GM23338 (cell line): ENCODE measurements around the gene PLEKHJ1. TPM values are rescaled to one million over a fixed set of nuclear protein-coding genes. Genes with fewer than 3 reads are reported as not detected.

Experiments used
- ATAC-seq: fragments of 200-7000 bp; cut with Tn5 transposase; 3 replicates; pipeline ENCODE4 v1.9.1; 2020
- DNase-seq: peaks from one replicate; pipeline ENCODE4 v3.0.0-alpha.2; 2015; ENCODE audit warnings: low spot score
- H2AFZ ChIP-seq: fragments of 200-600 bp; sonication (generic); 2 replicates; pipeline ENCODE4 v1.8.0; 2016; ENCODE audit warnings: antibody characterized with exemption, mild to moderate bottlenecking, moderate library complexity
- H3F3A ChIP-seq: fragments of 200-600 bp; sonication (generic); replicated peaks from 2 replicates; pipeline ENCODE4 v1.8.0; 2017; ENCODE audit warnings: antibody characterized with exemption, mixed run types, low read depth
- H3K27ac ChIP-seq: fragments of 200-600 bp; sonication (generic); 2 replicates; pipeline ENCODE4 v1.6.1; 2016; ENCODE audit warnings: low read depth
- H3K27me3 ChIP-seq: fragments of 200-600 bp; sonication (generic); 2 replicates; pipeline ENCODE4 v1.8.0; 2016; ENCODE audit warnings: mild to moderate bottlenecking, mixed run types, moderate library complexity; ENCODE audit not compliant: insufficient read depth
- H3K36me3 ChIP-seq: fragments of 200-600 bp; sonication (generic); 2 replicates; pipeline ENCODE4 v1.8.0; 2016; ENCODE audit warnings: mild to moderate bottlenecking; ENCODE audit not compliant: insufficient read depth
- H3K4me1 ChIP-seq: fragments of 200-600 bp; sonication (generic); 2 replicates; pipeline ENCODE4 v1.8.0; 2016; ENCODE audit warnings: mild to moderate bottlenecking, moderate library complexity; ENCODE audit not compliant: insufficient read depth
- H3K4me2 ChIP-seq: fragments of 200-600 bp; sonication (generic); 2 replicates; pipeline ENCODE4 v1.7.1; 2017; ENCODE audit warnings: mixed run types
- H3K4me3 ChIP-seq: fragments of 200-600 bp; sonication (generic); 2 replicates; pipeline ENCODE4 v1.6.1; 2016; ENCODE audit warnings: mixed run types
- H3K79me2 ChIP-seq: fragments of 200-600 bp; sonication (generic); replicated peaks from 2 replicates; pipeline ENCODE4 v1.8.0; 2017; ENCODE audit warnings: mild to moderate bottlenecking; ENCODE audit not compliant: insufficient read depth
- H3K9me2 ChIP-seq: fragments of 200-600 bp; sonication (generic); 2 replicates; pipeline ENCODE4 v1.8.0; 2017; ENCODE audit not compliant: insufficient read depth
- H4K20me1 ChIP-seq: fragments of 200-600 bp; sonication (generic); replicated peaks from 2 replicates; pipeline ENCODE4 v1.8.0; 2017; ENCODE audit warnings: mild to moderate bottlenecking; ENCODE audit not compliant: insufficient read depth
- H3K27ac Mint-ChIP-seq: 2 replicates; pipeline ENCODE4 v1.8.0; 2020; ENCODE audit warnings: inconsistent platforms, mild to moderate bottlenecking, moderate library complexity, mixed read lengths
- H3K27me3 Mint-ChIP-seq: 3 replicates; pipeline ENCODE4 v1.8.0; 2022; ENCODE audit warnings: low read depth, mild to moderate bottlenecking, moderate library complexity, mixed read lengths, inconsistent platforms; ENCODE audit not compliant: insufficient read depth, poor library complexity
- H3K36me3 Mint-ChIP-seq: 3 replicates; pipeline ENCODE4 v1.8.0; 2021; ENCODE audit warnings: low read depth, mild to moderate bottlenecking, inconsistent platforms, moderate library complexity, mixed read lengths
- H3K4me1 Mint-ChIP-seq: 3 replicates; pipeline ENCODE4 v1.8.0; 2020; ENCODE audit warnings: mild to moderate bottlenecking, inconsistent platforms, mixed read lengths
- H3K4me3 Mint-ChIP-seq: 3 replicates; pipeline ENCODE4 v1.8.0; 2021; ENCODE audit warnings: moderate library complexity, mild to moderate bottlenecking, inconsistent platforms, mixed read lengths
- H3K9me3 Mint-ChIP-seq: 3 replicates; pipeline ENCODE4 v1.8.0; 2020; ENCODE audit warnings: moderate library complexity, mild to moderate bottlenecking, inconsistent platforms, mixed read lengths
- CREB1 ChIP-seq: fragments of 250-450 bp; sonication (Bioruptor Pico); IDR thresholded peaks from 2 replicates; pipeline ENCODE4 v1.5.0; 2020; ENCODE audit warnings: low read depth, mild to moderate bottlenecking, moderate library complexity
- ETS1 ChIP-seq: IDR thresholded peaks from 2 replicates; pipeline ENCODE4 v1.6.1; 2016; ENCODE audit warnings: antibody characterized with exemption
- EZH2 ChIP-seq: fragments of 200-600 bp; sonication (generic); IDR thresholded peaks from one replicate; pipeline ENCODE4 v1.8.0; 2017; ENCODE audit warnings: antibody characterized with exemption, mild to moderate bottlenecking, low read depth; ENCODE audit not compliant: unreplicated experiment
- EZH2phosphoT487 ChIP-seq: fragments of 200-600 bp; sonication (generic); IDR thresholded peaks from one replicate; pipeline ENCODE4 v1.8.1; 2018; ENCODE audit warnings: antibody characterized with exemption; ENCODE audit not compliant: unreplicated experiment
- NANOG ChIP-seq: IDR thresholded peaks from 2 replicates; pipeline ENCODE4 v1.6.1; 2016; ENCODE audit warnings: antibody characterized with exemption, borderline replicate concordance
- POLR2AphosphoS5 ChIP-seq: IDR thresholded peaks from 2 replicates; pipeline ENCODE4 v1.6.1; 2016; ENCODE audit warnings: antibody characterized with exemption, low read depth
- REST ChIP-seq: IDR thresholded peaks from one replicate; pipeline ENCODE4 v1.6.1; 2018; ENCODE audit warnings: antibody characterized with exemption; ENCODE audit not compliant: unreplicated experiment
- STAT1 ChIP-seq: IDR thresholded peaks from one replicate; pipeline ENCODE4 v1.6.1; 2016; ENCODE audit warnings: antibody characterized with exemption; ENCODE audit not compliant: unreplicated experiment
- ZNF114 ChIP-seq: fragments of 250-450 bp; sonication (Bioruptor Pico); IDR thresholded peaks from 2 replicates; pipeline ENCODE4 v1.5.0; 2020; ENCODE audit warnings: mild to moderate bottlenecking, moderate library complexity
- ZNF331 ChIP-seq: fragments of 250-450 bp; sonication (Bioruptor Pico); IDR thresholded peaks from 2 replicates; pipeline ENCODE4 v1.5.0; 2020; ENCODE audit warnings: low read depth, mild to moderate bottlenecking, moderate library complexity
- ZNF462 ChIP-seq: fragments of 250-450 bp; sonication (Bioruptor Pico); IDR thresholded peaks from 2 replicates; pipeline ENCODE4 v1.5.0; 2020; ENCODE audit warnings: mild to moderate bottlenecking, moderate library complexity
- polyA plus RNA-seq: library from polyadenylated mRNA; unstranded; fragments of >200 nt; fragmentation: Nextera tagmentation; extraction: Ambion mirVana; gene quantifications from 2 replicates; pipeline ENCODE4 v1.2.1, GENCODE V29; 2016
- total RNA-seq: library from RNA; depleted of rRNA; stranded (reverse); fragments of >200 nt; shearing (Covaris generic); gene quantifications from 2 replicates; pipeline ENCODE4 v1.2.3, GENCODE V29; 2014

PLEKHJ1 gene
- total and polyA plus RNA-seq, 2 experiments from 2014 or later, result 146 to 210 TPM

GRCh38 chr19:2197270-2197669 lies 38.9 kb downstream of the PLEKHJ1 start:
- Mint-ChIP-seq H3K4me3 (no peak overlapping the region), H3K27me3 (peaks cover 5% of the 10 kb centered on the region), H3K27ac (no peak overlapping the region), H3K4me1 (peaks cover 6% of the 10 kb centered on the region; the same call in 1 of the 3 replicates), H3K36me3 (peaks cover 31% of the 10 kb centered on the region), H3K9me3 (no peaks in the 10 kb centered on the region; the same call in 2 of the 3 replicates)
- TF ChIP-seq REST (no peak), POLR2AphosphoS5 (no peak), NANOG (no peak), ZNF331 (no peak), ZNF114 (CRISPR knock-in tag) (no peak), EZH2phosphoT487 (no peak), EZH2 (no peak), STAT1 (no peak), ZNF462 (no peak), ETS1 (no peak), CREB1 (CRISPR knock-in tag) (no peak)
- H3K4me2 ChIP-seq, result no peak overlapping the region
- no peak overlapping the region for H2AFZ ChIP-seq
- no peaks in the 10 kb centered on the region for H3K27me3 ChIP-seq
- ATAC-seq (no peak), DNase-seq (no peak)
- H3K4me3 ChIP-seq, result no peak overlapping the region
- H4K20me1 ChIP-seq, result no peaks in the 10 kb centered on the region; the same call in none of the 2 replicates
- H3K4me1 ChIP-seq, result no peaks in the 10 kb centered on the region
- H3K27ac ChIP-seq, result no peak overlapping the region
- no peaks in the 10 kb centered on the region for H3K9me2 ChIP-seq
- H3K36me3 ChIP-seq, result no peaks in the 10 kb centered on the region; the same call in 1 of the 2 replicates
- H3K79me2 ChIP-seq, result peaks cover 31% of the 10 kb centered on the region
- 0 out of 2 replicates have a peak, but pooled peaks cover 6% of the 10 kb centered on the region for H3F3A ChIP-seq
